HEK293 (cell line): ENCODE results near the gene TPSD1.

ENCODE experiments used
- CTCF ChIA-PET: fragments of 350-600 bp; formaldehyde crosslinking; extraction: SDS; loops from one replicate; lab custom pipeline; 2021; ENCODE audit warnings: antibody characterized with exemption; lab: Yijun Ruan, JAX
- POLR2A ChIA-PET: fragments of 300-600 bp; formaldehyde crosslinking; extraction: SDS; loops from one replicate; lab custom pipeline; 2020; ENCODE audit warnings: antibody characterized with exemption, inconsistent platforms; lab: Yijun Ruan, JAX
- H3K27ac ChIP-seq: fragments of 200-500 bp; sonication (Bioruptor generic); 2 replicates; pipeline ENCODE4 v1.5.1; 2014; ENCODE audit warnings: low read depth, low read length, control low read depth, inconsistent platforms; ENCODE audit errors: extremely low read depth
- H3K36me3 ChIP-seq, 2 experiments: fragments of 200-500 bp in 1 of 2; sonication (Bioruptor generic) in 1 of 2; 1 replicate in 1 of 2; 2 replicates in 1 of 2; pipeline ENCODE4 v1.5.1; 2014 to 2017; ENCODE audit warnings: inconsistent platforms in 2 of 2, low read length in 2 of 2; ENCODE audit not compliant: control insufficient read depth in 2 of 2, insufficient read depth in 1 of 2
- H3K4me1 ChIP-seq: fragments of 200-500 bp; sonication (Bioruptor generic); 2 replicates; pipeline ENCODE4 v1.5.1; 2014; ENCODE audit warnings: mild to moderate bottlenecking, low read length, inconsistent platforms; ENCODE audit not compliant: control insufficient read depth, insufficient read depth
- H3K4me3 ChIP-seq: 2 replicates; pipeline ENCODE4 v1.5.1; 2011; ENCODE audit warnings: low read depth, mild to moderate bottlenecking, control low read depth, low read length, moderate library complexity
- H3K9me3 ChIP-seq: fragments of 200-500 bp; sonication (Bioruptor generic); 2 replicates; pipeline ENCODE4 v1.5.1; 2014; ENCODE audit warnings: low read depth, low read length, inconsistent platforms; ENCODE audit not compliant: control insufficient read depth, insufficient read depth
- PRDM1 ChIP-seq: fragments of 450-650 bp; formaldehyde crosslinking; IDR thresholded peaks from 2 replicates; pipeline ENCODE4; 2016; ENCODE audit warnings: missing biosample characterization, missing genetic modification characterization
- ZBTB48 ChIP-seq: fragments of 450-650 bp; formaldehyde crosslinking; IDR thresholded peaks from 2 replicates; pipeline ENCODE4 v1.5.1; 2016; ENCODE audit warnings: missing biosample characterization, missing genetic modification characterization
- ZFP69B ChIP-seq: fragments of 450-650 bp; formaldehyde crosslinking; IDR thresholded peaks from 2 replicates; pipeline ENCODE4 v1.5.1; 2016; ENCODE audit warnings: missing biosample characterization, missing genetic modification characterization
- ZIC2 ChIP-seq: fragments of 450-650 bp; formaldehyde crosslinking; IDR thresholded peaks from 2 replicates; pipeline ENCODE4 v1.5.1; 2016; ENCODE audit warnings: missing biosample characterization, missing genetic modification characterization
- ZNF112 ChIP-seq: fragments of 450-650 bp; formaldehyde crosslinking; IDR thresholded peaks from 2 replicates; pipeline ENCODE4 v1.5.0; 2017; ENCODE audit warnings: missing biosample characterization, missing genetic modification characterization
- ZNF138 ChIP-seq: fragments of 450-650 bp; formaldehyde crosslinking; IDR thresholded peaks from 2 replicates; pipeline ENCODE4 v1.5.1; 2016; ENCODE audit warnings: missing biosample characterization, missing genetic modification characterization, borderline replicate concordance
- ZNF223 ChIP-seq: fragments of 450-650 bp; formaldehyde crosslinking; IDR thresholded peaks from 2 replicates; pipeline ENCODE4 v1.5.1; 2016; ENCODE audit warnings: missing biosample characterization, missing genetic modification characterization
- ZNF248 ChIP-seq: fragments of 450-650 bp; formaldehyde crosslinking; IDR thresholded peaks from 2 replicates; pipeline ENCODE4 v1.5.1; 2017; ENCODE audit warnings: missing biosample characterization, missing genetic modification characterization
- ZNF350 ChIP-seq: fragments of 450-650 bp; formaldehyde crosslinking; IDR thresholded peaks from 2 replicates; pipeline ENCODE4 v1.5.0; 2017; ENCODE audit warnings: missing biosample characterization, mild to moderate bottlenecking, missing genetic modification characterization
- ZNF510 ChIP-seq: fragments of 450-650 bp; formaldehyde crosslinking; IDR thresholded peaks from 2 replicates; pipeline ENCODE4 v1.5.1; 2018; ENCODE audit warnings: mild to moderate bottlenecking, missing genetic modification characterization, missing biosample characterization; ENCODE audit not compliant: insufficient replicate concordance
- ZNF558 ChIP-seq: fragments of 450-650 bp; formaldehyde crosslinking; IDR thresholded peaks from 2 replicates; pipeline ENCODE4 v1.5.1; 2016; ENCODE audit warnings: missing biosample characterization, missing genetic modification characterization
- ZNF670 ChIP-seq: fragments of 450-650 bp; formaldehyde crosslinking; IDR thresholded peaks from 2 replicates; pipeline ENCODE4 v1.5.1; 2016; ENCODE audit warnings: missing biosample characterization, missing genetic modification characterization, low read depth
- ZNF747 ChIP-seq: fragments of 450-650 bp; formaldehyde crosslinking; IDR thresholded peaks from 2 replicates; pipeline ENCODE4 v1.5.1; 2016; ENCODE audit warnings: missing biosample characterization, missing genetic modification characterization
- ZNF76 ChIP-seq: fragments of 450-650 bp; formaldehyde crosslinking; IDR thresholded peaks from 2 replicates; pipeline ENCODE4; 2016; ENCODE audit warnings: low read depth, missing biosample characterization, missing genetic modification characterization, borderline replicate concordance
- TF ChIP-seq, protein P1 (sequence below): fragments of 450-650 bp; formaldehyde crosslinking; optimal IDR thresholded peaks from 2 replicates; pipeline ENCODE3; 2016; ENCODE audit warnings: missing biosample characterization, mild to moderate bottlenecking, missing genetic modification characterization
- TF ChIP-seq, protein P2 (sequence below): fragments of 450-650 bp; formaldehyde crosslinking; IDR thresholded peaks from 2 replicates; pipeline ENCODE4 v1.5.1; 2016; ENCODE audit warnings: missing biosample characterization, missing genetic modification characterization

The TPSD1 gene

DNA sequence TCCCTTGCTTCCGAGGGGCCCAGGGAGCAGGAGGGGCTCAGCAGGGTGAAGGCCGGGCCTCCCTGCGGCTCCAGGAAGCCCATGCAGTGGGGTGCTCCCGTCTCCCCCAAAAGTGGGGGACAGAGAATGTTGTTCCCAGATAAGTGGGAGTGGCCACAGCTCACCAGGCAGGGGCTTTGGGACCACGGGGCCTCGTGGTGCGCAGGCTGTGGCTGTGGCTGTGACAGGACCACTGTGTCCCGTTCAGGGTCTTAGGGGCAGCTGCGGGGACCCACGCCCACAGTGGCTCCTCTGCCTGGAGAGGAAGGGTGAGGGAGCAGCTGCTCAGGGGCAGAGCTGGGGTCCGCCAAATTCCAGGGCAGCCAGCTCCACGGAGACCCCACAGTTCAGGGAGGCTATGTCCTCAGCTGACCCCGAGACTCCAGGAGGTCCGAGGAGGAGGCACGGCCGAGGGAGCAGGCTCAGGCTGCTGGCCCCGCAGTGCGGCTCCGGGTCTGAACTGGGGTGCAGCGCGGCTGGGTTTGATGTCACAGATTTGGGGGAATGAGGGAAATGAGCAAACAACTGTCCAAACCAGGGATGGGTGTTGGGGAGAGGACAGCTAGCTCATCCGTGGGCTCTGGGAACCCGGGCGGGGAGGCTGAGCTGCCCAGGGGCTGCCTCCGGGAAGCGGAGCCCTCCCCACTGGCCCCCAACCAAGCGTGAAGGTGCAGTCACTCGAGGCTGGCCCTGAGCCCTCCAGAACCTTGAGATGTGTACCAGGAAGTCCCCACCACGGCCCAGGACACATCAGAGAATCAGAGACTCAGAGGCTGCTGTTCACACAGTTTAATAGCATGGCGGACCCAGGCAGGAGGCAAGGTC is 23.4 kb downstream of the TPSD1 start:
- Histone ChIP-seq H3K4me1 (no peaks in the 10 kb centered on the region), H3K27ac (no peak overlapping the region), H3K9me3 (no peaks in the 10 kb centered on the region), H3K4me3 (no peak overlapping the region), H3K36me3 (no peaks in the 10 kb centered on the region)
- ChIA-PET CTCF (interaction anchor here (0.7 kb wide), 1 partner anchor 21 kb away, joined by 3 read pairs; no protein-coding TSS in a partner anchor), POLR2A (no interaction called here)
- TF ChIP-seq ZNF248 (tag by site-specific recombination) (no peak), ZNF510 (no peak), ZNF670 (tag by site-specific recombination) (no peak), ZBTB48 (tag by site-specific recombination) (no peak), ZNF747 (tag by site-specific recombination) (no peak), ZNF223 (tag by site-specific recombination) (no peak), ZNF558 (tag by site-specific recombination) (no peak), PRDM1 (tag by site-specific recombination) (no peak), ZNF350 (tag by site-specific recombination) (no peak), ZNF112 (tag by site-specific recombination) (no peak)
- TF ChIP-seq, protein P1, sequence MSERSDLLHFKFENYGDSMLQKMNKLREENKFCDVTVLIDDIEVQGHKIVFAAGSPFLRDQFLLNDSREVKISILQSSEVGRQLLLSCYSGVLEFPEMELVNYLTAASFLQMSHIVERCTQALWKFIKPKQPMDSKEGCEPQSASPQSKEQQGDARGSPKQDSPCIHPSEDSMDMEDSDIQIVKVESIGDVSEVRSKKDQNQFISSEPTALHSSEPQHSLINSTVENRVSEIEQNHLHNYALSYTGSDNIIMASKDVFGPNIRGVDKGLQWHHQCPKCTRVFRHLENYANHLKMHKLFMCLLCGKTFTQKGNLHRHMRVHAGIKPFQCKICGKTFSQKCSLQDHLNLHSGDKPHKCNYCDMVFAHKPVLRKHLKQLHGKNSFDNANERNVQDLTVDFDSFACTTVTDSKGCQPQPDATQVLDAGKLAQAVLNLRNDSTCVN (tag by site-specific recombination) = no peak

DNA sequence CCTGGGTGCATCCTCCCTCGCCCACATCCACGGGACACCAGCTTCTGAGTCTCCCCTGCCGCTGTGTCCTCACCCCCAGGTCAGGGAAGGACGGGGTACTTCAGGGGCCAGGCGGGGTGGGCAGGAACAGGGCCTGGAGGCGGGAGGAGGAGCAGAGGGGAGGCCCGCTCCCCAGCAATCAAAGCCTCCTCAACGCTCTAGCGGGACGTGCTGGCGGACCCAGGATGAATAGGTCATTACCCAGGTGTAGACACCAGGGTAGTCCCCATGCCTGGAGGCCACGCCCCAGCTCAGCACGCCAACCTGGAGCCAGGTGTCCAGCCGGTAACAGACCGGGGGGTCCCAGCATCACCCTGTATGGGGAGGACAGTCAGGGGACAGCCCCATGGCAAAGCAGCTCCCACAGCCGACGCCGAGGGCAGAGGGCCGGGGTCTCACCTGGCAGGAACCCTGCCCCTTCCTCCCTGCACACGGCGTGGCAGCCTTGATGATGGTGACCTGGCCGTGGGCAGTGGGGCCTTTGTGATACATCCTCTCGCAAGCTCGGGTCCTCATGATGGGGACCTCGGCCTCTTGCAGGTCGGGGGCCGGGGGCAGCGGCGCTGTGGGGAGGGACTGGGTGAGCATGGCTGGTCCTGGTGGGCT is 24.2 kb downstream of the TPSD1 start:
- H3K27ac ChIP-seq = no peak overlapping the region
- no peaks in the 10 kb centered on the region for H3K36me3 ChIP-seq
- no peak overlapping the region for H3K4me3 ChIP-seq
- CTCF ChIA-PET = interaction anchor here (0.6 to 0.7 kb wide), 2 partner anchors 20 to 37 kb away, joined by 3 read pairs; no protein-coding TSS in a partner anchor
- POLR2A ChIA-PET = interaction anchor here (0.7 kb wide), 1 partner anchor 107 kb away, joined by 3 read pairs; no protein-coding TSS in a partner anchor
- no peaks in the 10 kb centered on the region for H3K4me1 ChIP-seq
- no peaks in the 10 kb centered on the region for H3K9me3 ChIP-seq
- TF ChIP-seq ZNF138 (tag by site-specific recombination) (no peak), ZNF76 (tag by site-specific recombination) (no peak)

DNA sequence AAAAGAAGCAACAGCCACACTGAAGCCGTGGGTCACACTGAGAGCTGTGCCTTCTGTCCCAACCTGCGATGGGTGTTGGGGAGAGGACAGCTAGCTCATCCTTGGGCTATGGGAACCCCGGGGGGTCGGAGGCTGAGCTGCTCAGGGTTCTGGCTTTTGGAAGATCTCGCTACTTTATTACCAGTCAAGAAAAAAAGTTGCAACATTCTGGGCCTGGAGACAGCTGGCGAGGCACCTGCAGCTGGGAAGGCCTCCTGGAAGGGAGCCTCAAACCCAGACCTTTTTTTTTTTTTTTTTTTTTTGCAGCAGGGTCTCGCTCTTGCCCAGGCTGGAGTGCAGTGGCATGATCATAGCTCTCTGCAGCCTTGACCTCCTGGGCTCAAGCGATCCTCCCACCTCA is 24.9 kb downstream of the TPSD1 start:
- ChIA-PET CTCF (interaction anchor here (0.6 kb wide), 1 partner anchor 36 kb away, joined by 3 read pairs; no protein-coding TSS in a partner anchor), POLR2A (interaction anchor here (0.6 to 0.7 kb wide), 2 partner anchors 106 to 1549 kb away, joined by 3 to 4 read pairs; no protein-coding TSS in a partner anchor)
- Histone ChIP-seq H3K27ac (no peak overlapping the region), H3K36me3 (no peaks in the 10 kb centered on the region), H3K9me3 (no peaks in the 10 kb centered on the region), H3K4me3 (no peak overlapping the region), H3K4me1 (no peaks in the 10 kb centered on the region)
- TF ChIP-seq ZIC2 (0 out of 2 replicates have a peak, but pooled peaks have one; percentile 8), ZFP69B (tag by site-specific recombination) (no peak)
- TF ChIP-seq, protein P2, sequence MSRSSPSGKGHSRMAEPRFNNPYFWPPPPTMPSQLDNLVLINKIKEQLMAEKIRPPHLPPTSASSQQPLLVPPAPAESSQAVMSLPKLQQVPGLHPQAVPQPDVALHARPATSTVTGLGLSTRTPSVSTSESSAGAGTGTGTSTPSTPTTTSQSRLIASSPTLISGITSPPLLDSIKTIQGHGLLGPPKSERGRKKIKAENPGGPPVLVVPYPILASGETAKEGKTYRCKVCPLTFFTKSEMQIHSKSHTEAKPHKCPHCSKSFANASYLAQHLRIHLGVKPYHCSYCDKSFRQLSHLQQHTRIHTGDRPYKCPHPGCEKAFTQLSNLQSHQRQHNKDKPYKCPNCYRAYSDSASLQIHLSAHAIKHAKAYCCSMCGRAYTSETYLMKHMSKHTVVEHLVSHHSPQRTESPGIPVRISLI (tag by site-specific recombination) = peak; percentile 57; the same call in 1 of the 2 replicates
